GM13977 (cell line): ENCODE measurements around the gene SNRK.

ENCODE experiments used
- DNase-seq: peaks from one replicate; pipeline ENCODE4 v3.0.0; 2012; ENCODE audit warnings: low spot score
- in situ Hi-C: fragments of 300-500 bp; cut with MboI; formaldehyde crosslinking; loops from one replicate; pipeline ENCODE4 v1.12.0; 2022; ENCODE audit warnings: low sequenced_read_pairs, low pct_unique_long_range_greater_than_20kb, mixed read lengths, inconsistent platforms; ENCODE audit not compliant: unreplicated experiment
- TF ChIP-seq, protein P1 (sequence below): IDR thresholded peaks from 2 replicates; pipeline ENCODE4 v1.5.1; 2012; ENCODE audit warnings: mild to moderate bottlenecking, control low read depth; ENCODE audit not compliant: insufficient read depth; ENCODE audit errors: extremely low read depth, missing control alignments

SNRK gene

DNA sequence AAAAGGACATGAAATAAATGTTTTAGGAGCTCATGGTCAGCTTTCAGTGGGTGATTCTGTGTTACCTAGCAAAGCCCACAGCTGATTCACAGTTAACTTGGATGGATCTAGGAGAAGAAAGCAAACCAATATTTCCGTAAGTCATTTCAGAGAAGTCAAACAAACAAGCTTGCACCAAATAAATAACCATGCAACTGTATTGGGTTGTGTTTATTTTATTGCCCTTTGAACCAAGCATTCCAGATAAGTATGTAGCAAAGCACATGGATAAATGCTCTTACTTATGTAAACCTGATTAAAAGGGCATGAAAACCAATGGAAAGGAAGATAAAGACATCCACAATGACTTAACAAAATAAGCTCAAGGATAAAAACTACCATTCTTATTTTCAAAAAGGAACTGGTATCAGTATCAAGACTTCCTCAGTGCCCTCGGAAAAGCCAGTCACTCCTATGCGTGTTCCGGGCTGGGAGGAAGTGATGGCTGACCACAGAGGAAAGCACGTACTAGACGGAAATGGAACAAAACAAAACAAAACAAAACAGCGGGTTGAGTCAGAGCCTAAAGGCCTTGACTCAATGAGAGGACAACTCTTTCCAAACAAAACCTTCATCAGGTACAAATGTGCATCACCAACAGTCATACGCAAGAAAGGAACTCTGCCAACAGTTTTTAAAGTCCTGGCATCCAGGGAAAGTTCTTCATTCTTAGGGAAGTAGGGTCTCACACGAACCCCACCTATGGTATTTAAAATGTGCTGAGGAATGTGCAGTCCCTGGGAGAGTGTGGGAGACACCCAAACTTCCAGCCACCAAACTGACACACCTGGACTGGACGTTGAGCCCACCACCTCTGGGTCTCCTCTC, 103.3 kb downstream of the SNRK start:
- in situ Hi-C loops = loop anchor here (25.0 kb wide), 1 partner anchor 427 kb away; no protein-coding TSS in a partner anchor
- TF ChIP-seq, protein P1, sequence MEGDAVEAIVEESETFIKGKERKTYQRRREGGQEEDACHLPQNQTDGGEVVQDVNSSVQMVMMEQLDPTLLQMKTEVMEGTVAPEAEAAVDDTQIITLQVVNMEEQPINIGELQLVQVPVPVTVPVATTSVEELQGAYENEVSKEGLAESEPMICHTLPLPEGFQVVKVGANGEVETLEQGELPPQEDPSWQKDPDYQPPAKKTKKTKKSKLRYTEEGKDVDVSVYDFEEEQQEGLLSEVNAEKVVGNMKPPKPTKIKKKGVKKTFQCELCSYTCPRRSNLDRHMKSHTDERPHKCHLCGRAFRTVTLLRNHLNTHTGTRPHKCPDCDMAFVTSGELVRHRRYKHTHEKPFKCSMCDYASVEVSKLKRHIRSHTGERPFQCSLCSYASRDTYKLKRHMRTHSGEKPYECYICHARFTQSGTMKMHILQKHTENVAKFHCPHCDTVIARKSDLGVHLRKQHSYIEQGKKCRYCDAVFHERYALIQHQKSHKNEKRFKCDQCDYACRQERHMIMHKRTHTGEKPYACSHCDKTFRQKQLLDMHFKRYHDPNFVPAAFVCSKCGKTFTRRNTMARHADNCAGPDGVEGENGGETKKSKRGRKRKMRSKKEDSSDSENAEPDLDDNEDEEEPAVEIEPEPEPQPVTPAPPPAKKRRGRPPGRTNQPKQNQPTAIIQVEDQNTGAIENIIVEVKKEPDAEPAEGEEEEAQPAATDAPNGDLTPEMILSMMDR = no peak
- no peak for DNase-seq

GRCh38 chr3:43390255-43390588, 103.9 kb downstream of the SNRK start:
- DNase-seq = no peak
- TF ChIP-seq, protein P1 = no peak
- in situ Hi-C loops = loop anchor here (25.0 kb wide), 1 partner anchor 428 kb away; no protein-coding TSS in a partner anchor

DNA sequence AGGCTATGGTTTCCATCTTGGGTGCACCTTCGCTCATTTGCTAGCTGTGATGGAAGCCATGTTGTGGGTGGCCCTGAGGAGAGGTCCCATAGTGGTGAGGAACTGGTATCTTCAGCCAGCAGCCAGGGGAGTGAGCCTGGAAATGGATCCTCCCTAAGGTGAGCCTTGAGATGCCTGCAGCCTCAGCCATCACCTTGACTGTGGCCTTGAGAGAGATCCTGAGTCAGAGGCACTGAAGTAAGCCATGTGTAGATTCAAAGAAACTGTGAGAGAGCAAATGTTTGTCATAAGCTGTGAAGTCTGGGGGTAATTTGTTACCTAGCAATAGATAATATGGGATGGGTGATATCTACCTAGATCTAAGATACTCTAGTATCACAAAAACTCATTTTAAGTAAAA, 105.3 kb downstream of the SNRK start:
- TF ChIP-seq, protein P1 = no peak
- in situ Hi-C loops = loop anchor here (25.0 kb wide), 1 partner anchor 429 kb away; no protein-coding TSS in a partner anchor
- no peak for DNase-seq

DNA sequence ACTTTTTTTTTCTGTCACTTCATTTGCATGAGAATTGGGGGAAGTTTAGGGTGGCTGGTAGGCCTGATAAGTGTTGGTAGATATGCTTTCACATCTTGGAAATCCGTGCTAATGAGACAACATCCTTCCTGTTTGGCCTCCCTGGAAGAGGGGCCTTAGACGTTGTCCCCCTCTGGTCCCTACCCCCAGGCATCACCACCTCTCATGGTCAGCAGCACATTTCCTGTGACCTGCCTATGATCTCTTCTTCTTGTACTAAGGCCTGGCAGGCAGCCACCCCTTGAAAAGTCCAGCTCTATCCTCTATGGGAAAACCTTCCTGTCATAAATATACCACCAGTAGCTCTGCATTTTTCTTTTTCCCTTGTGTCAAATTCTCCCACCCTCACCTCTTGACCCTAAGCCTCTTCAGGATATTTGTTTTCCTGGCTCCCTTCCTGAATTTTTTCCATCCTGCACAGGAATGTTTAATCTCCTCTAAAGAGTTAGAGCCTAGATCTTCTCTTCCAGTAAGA, 107.8 kb downstream of the SNRK start:
- DNase-seq = no peak
- TF ChIP-seq, protein P1 = no peak
- in situ Hi-C loops = loop anchor here (25.0 kb wide), 1 partner anchor 432 kb away; no protein-coding TSS in a partner anchor

DNA sequence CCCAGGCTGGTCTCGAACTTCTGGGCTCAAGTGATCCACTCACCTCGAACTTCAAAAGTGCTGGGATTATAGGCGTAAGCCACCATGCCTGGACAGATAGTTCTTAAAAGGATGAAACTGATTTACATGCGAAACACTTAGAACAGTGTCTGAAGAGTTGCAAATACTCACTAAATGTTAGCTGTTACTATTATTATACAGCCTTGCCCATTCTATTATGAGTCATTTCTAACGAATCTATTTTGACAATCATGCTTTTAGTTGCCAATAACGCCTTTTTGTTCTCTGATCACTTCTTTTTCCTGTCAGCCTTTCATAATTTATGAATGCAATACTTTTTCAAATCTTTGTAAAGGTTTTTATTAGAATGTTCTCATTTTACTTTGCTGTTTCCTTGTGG, 112.7 kb downstream of the SNRK start:
- in situ Hi-C loops = loop anchor here (25.0 kb wide), 1 partner anchor 437 kb away; no protein-coding TSS in a partner anchor

GRCh38 chr3:43400167-43400566, 113.8 kb downstream of the SNRK start:
- TF ChIP-seq, protein P1 = no peak

More for the DNA sequence above, 112.7 kb downstream of the SNRK start:
- TF ChIP-seq, protein P1 = no peak
- DNase-seq = no peak

More at GRCh38 chr3:43400167-43400566, 113.8 kb downstream of the SNRK start:
- in situ Hi-C loops = no loop called here
- no peak for DNase-seq
